HCT116 (cell line): ENCODE data around the gene IGFALS.

Source experiments
- ATF3 ChIP-seq: IDR thresholded peaks from 2 replicates; pipeline ENCODE4 v1.6.1; 2012
- CEBPB ChIP-seq: IDR thresholded peaks from 2 replicates; pipeline ENCODE4 v1.6.1; 2012; ENCODE audit warnings: low read depth
- CTCF ChIP-seq, 3 experiments: fragments of 200-600 bp in 1 of 3; sonication (generic) in 1 of 3; IDR thresholded peaks in 2 of 3; conservative IDR thresholded peaks in 1 of 3; 2 replicates each; pipeline ENCODE4 v1.5.1; 2012 to 2017; ENCODE audit warnings: low read depth in 2 of 3, low read length in 2 of 3, antibody characterized with exemption in 1 of 3, borderline replicate concordance in 1 of 3, control low read depth in 1 of 3, mild to moderate bottlenecking in 1 of 3, mixed read lengths in 1 of 3, mixed run types in 1 of 3, moderate library complexity in 1 of 3; ENCODE audit not compliant: insufficient read depth in 1 of 3
- EGR1 ChIP-seq: IDR thresholded peaks from 2 replicates; pipeline ENCODE4 v1.6.1; 2012; ENCODE audit warnings: low read depth
- EZH2 ChIP-seq: fragments of 200-600 bp; sonication (generic); IDR thresholded peaks from 2 replicates; pipeline ENCODE4 v1.6.1; 2017; ENCODE audit warnings: antibody characterized with exemption, mixed run types
- MAX ChIP-seq: IDR thresholded peaks from 2 replicates; pipeline ENCODE4 v1.6.1; 2012
- POLR2A ChIP-seq: IDR thresholded peaks from 2 replicates; pipeline ENCODE4 v1.7.0; 2011; ENCODE audit warnings: borderline replicate concordance; ENCODE audit not compliant: insufficient read depth, insufficient read length; ENCODE audit errors: extremely low read depth
- POLR2AphosphoS5 ChIP-seq: IDR thresholded peaks from 2 replicates; pipeline ENCODE4 v1.6.1; 2011; ENCODE audit warnings: mild to moderate bottlenecking, low read depth, low read length, moderate library complexity
- RAD21 ChIP-seq: IDR thresholded peaks from 2 replicates; pipeline ENCODE4 v1.6.1; 2012; ENCODE audit warnings: low read depth, mild to moderate bottlenecking
- REST ChIP-seq: IDR thresholded peaks from 2 replicates; pipeline ENCODE4 v1.6.1; 2012; ENCODE audit warnings: low read depth
- SIN3A ChIP-seq: IDR thresholded peaks from 2 replicates; pipeline ENCODE4 v1.6.1; 2012; ENCODE audit warnings: low read depth
- ZBTB33 ChIP-seq: IDR thresholded peaks from 2 replicates; pipeline ENCODE4 v1.6.1; 2011; ENCODE audit warnings: mild to moderate bottlenecking, low read length, moderate library complexity; ENCODE audit not compliant: insufficient replicate concordance; ENCODE audit errors: extremely low read depth

- TF ChIP-seq RAD21, result no peak
- no peak for TF ChIP-seq POLR2AphosphoS5
- TF ChIP-seq SIN3A, result no peak
- no peak for TF ChIP-seq CTCF (IDR thresholded peaks at IDR 0.05 in 2 of 3, conservative IDR thresholded peaks at IDR 0.05 in 1 of 3; ENCODE audit: borderline replicate concordance in 1 of 3, insufficient read depth in 1 of 3, low read depth in 2 of 3, low read length in 2 of 3)
- TF ChIP-seq MAX, result no peak
- no peak for TF ChIP-seq POLR2A
- TF ChIP-seq EZH2, result no peak
- TF ChIP-seq EGR1, result no peak
- TF ChIP-seq ZBTB33, result no peak
- no peak for TF ChIP-seq CEBPB
- TF ChIP-seq REST, result no peak
- no peak for TF ChIP-seq ATF3
Measured at GRCh38 chr16:1792836-1793577, 498 bp downstream of the IGFALS start.
